Small intestine (tissue), 7 donors: ENCODE measurements around the gene ANKS1B. TPM values are rescaled to one million over a fixed set of nuclear protein-coding genes. Genes with fewer than 3 reads are reported as not detected.

ENCODE experiments used
- DNase-seq, 2 donors: peaks; one replicate each; pipeline versions ENCODE4 v3.0.0 to v3.0.0-alpha.2; 2013
- FAIRE-seq: peaks from 2 replicates; lab custom pipeline; 2012; peaks lifted over from hg19 to GRCh38; lab: Jason Lieb, UNC
- H3K27ac ChIP-seq, 3 donors: one replicate each; pipeline ENCODE4 v1.5.1; 2013; ENCODE audit warnings: low read length in 2 of 3, mild to moderate bottlenecking in 2 of 3, control low read depth in 1 of 3, inconsistent platforms in 1 of 3, low read depth in 1 of 3, moderate library complexity in 1 of 3
- H3K27me3 ChIP-seq, 3 donors: one replicate each; pipeline ENCODE4 v1.6.1; 2013; ENCODE audit warnings: low read length in 3 of 3, inconsistent platforms in 1 of 3; ENCODE audit not compliant: control insufficient read depth in 3 of 3, insufficient read depth in 3 of 3
- H3K36me3 ChIP-seq, 3 donors: one replicate each; pipeline ENCODE4 v1.6.1; 2013; ENCODE audit warnings: low read length in 3 of 3, inconsistent platforms in 1 of 3, low read depth in 1 of 3, mild to moderate bottlenecking in 1 of 3, moderate library complexity in 1 of 3; ENCODE audit not compliant: control insufficient read depth in 3 of 3, insufficient read depth in 2 of 3
- H3K4me1 ChIP-seq, 3 donors: one replicate each; pipeline ENCODE4 v1.6.1; 2013; ENCODE audit warnings: low read length in 2 of 3, inconsistent platforms in 1 of 3, low read depth in 1 of 3, mild to moderate bottlenecking in 1 of 3, moderate library complexity in 1 of 3; ENCODE audit not compliant: control insufficient read depth in 3 of 3, insufficient read depth in 2 of 3
- H3K4me3 ChIP-seq, 3 donors: one replicate each; pipeline ENCODE4 v1.5.1; 2013; ENCODE audit warnings: low read length in 3 of 3, control low read depth in 1 of 3, inconsistent platforms in 1 of 3, low read depth in 1 of 3, mild to moderate bottlenecking in 1 of 3, moderate library complexity in 1 of 3
- H3K9me3 ChIP-seq, 2 donors: one replicate each; pipeline ENCODE4 v1.6.1; 2013; ENCODE audit warnings: low read depth in 1 of 2, low read length in 1 of 2; ENCODE audit not compliant: control insufficient read depth in 2 of 2, insufficient read depth in 1 of 2
- WGBS, 3 donors: extraction: QIAGEN DNeasy Blood & Tissue Kit; methylation state at CpG; one replicate each; pipeline ENCODE4 v1.1.7; 2013; 5-methylcytosine and 5-hydroxymethylcytosine counted together
- polyA plus RNA-seq, 4 donors: library from polyadenylated mRNA; stranded (reverse) in 3 of 4; unstranded in 1 of 4; fragments of 200-250 nt in 3 of 4; fragments of 120-200 nt in 1 of 4; gene quantifications; one replicate each; pipeline versions ENCODE4 v1.2.1 to v1.2.3, GENCODE V29; 2013
- donor health status: healthy with polysubstance abuse.
- donor health status: control.
- donor health status: control.
- donor health status: Bipolar disorder and iron deficiency.
- donor health status: healthy.

Gene ANKS1B
- polyA plus RNA-seq, 4 donors, result 0.44 to 0.72 TPM; not detected in 2

DNA sequence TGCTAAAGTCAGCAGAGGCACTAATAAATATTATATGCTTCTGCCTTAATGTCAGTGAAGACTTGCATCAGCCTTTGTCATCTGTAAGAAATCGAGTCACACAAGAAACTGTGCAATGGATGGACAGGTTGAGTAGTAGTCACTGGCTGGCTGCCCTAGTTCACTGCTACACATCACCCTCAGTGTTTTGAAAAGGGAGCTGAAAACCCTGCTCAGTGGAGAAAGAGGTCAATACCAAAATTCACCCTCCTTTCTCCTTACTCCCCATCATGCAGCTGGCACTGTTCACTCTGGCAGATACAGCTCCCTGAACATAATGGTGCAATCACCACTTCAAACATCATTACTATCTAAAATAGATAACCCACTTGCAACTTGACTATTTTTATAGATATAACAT is 6.6 kb downstream of the ANKS1B start:
- Histone ChIP-seq H3K4me3 (no peak overlapping the region), H3K27me3 (peaks cover 0 to under 1% (median 0%) of the 10 kb centered on the region in 3 donors), H3K9me3 (no peaks in the 10 kb centered on the region), H3K36me3 (no peaks in the 10 kb centered on the region), H3K27ac (no peak overlapping the region), H3K4me1 (no peaks in the 10 kb centered on the region)
- no peak for FAIRE-seq
- whole genome bisulfite sequencing, 3 donors, result 72 to 90% (median 81%) methylated on average over 1 of the region's 1 CpG
- DNase-seq, result no peak

DNA sequence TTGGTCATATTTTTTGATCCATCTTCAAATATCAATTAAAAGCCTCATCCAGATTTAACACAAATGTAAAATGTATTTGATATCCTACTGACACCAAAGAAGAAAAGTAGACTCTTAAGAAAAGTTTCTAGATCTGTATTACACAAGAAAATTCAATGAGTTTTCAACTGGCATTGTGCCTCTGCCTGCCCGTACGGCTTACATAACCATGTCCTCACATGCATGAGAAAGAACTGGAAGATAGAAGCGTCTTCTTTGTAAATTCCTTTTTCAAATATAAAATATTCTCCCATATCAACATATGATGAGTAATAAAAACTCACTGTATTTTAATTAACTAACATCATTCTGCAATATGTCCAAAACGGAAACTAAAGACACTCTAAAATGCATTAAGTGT is 7.2 kb downstream of the ANKS1B start:
- Histone ChIP-seq H3K9me3 (peaks cover 0 to 3% of the 10 kb centered on the region in 2 donors), H3K4me3 (no peak overlapping the region), H3K27ac (no peak overlapping the region), H3K4me1 (no peaks in the 10 kb centered on the region), H3K27me3 (no peaks in the 10 kb centered on the region), H3K36me3 (no peaks in the 10 kb centered on the region)
- FAIRE-seq (no peak), DNase-seq (no peak)
- WGBS, 3 donors, result 82 to 89% (median 82%) methylated on average over 4 of the region's 4 CpGs

DNA sequence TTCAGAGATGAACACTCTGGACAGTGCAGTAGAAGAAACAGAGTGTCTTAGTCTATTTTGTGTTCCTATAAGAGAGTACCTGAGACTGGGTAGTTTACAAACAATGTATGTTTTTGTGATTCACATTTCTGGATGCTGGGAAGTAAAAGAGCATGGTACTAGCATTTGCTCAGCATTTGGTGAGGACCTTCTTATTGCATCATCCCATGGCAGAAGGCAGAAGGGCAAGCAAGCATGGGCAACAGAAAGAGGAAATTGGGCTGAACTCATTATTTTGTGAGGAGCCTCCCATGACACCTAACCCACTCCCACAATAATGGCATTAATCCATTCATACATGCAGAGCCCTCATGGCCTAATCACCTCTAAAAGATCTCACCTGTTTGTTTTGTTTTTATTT is 8.0 kb downstream of the ANKS1B start:
- FAIRE-seq (no peak), DNase-seq (no peak)
- Histone ChIP-seq H3K4me3 (no peak overlapping the region), H3K4me1 (no peaks in the 10 kb centered on the region), H3K36me3 (no peaks in the 10 kb centered on the region), H3K27me3 (no peaks in the 10 kb centered on the region), H3K27ac (no peak overlapping the region), H3K9me3 (peaks cover 0 to 3% of the 10 kb centered on the region in 2 donors)

DNA sequence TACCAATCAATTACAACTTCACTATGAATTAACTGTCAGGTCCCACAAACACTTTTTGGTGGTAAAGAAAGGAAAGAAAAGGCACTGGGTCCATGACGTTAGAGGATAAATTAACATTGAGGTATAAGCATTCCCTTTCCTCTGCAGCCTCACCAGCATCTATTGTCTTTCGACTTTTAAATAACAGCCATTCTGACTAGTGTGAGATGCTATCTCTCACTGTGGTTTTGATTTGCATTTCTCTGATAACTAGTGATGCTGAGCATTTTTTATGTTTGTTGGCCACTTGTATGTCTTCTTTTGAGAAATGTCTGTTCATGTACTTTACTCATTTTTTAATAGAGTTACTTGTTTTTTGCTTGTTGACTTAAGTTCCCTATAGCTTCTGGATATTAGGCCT is 9.4 kb downstream of the ANKS1B start:
- FAIRE-seq (no peak), DNase-seq (no peak)
- Histone ChIP-seq H3K4me3 (no peak overlapping the region), H3K27ac (no peak overlapping the region), H3K36me3 (no peaks in the 10 kb centered on the region), H3K4me1 (no peaks in the 10 kb centered on the region), H3K9me3 (peaks cover 0 to 3% of the 10 kb centered on the region in 2 donors), H3K27me3 (no peaks in the 10 kb centered on the region)
- WGBS, 3 donors, result 65 to 67% (median 66%) methylated on average over 2 of the region's 2 CpGs

DNA sequence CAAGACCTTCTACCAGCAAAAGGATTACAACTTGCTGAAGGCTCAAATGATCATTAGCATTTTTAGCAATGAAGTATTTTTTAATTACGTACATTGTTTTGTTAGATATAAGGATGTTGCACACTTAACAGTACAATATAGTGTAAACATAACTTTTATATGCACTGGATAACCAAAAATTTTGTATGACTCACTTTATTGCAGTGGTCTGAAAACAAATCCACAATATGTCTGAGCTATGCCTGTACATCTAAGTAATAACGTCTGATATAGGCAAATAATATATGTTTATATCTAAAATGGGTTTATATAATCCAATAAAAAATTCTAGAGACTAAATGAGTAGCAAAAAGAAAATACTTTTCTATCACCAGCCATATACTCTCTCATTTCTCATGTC is 10.6 kb downstream of the ANKS1B start:
- no peak overlapping the region for H3K27ac ChIP-seq
- no peak overlapping the region for H3K4me3 ChIP-seq
- WGBS, 3 donors, result 83 to 89% (median 87%) methylated on average over 2 of the region's 2 CpGs
- no peaks in the 10 kb centered on the region for H3K4me1 ChIP-seq
- FAIRE-seq, result no peak
- DNase-seq, result no peak
- no peaks in the 10 kb centered on the region for H3K27me3 ChIP-seq
- no peaks in the 10 kb centered on the region for H3K36me3 ChIP-seq
- peaks cover 0 to 3% of the 10 kb centered on the region in 2 donors for H3K9me3 ChIP-seq

DNA sequence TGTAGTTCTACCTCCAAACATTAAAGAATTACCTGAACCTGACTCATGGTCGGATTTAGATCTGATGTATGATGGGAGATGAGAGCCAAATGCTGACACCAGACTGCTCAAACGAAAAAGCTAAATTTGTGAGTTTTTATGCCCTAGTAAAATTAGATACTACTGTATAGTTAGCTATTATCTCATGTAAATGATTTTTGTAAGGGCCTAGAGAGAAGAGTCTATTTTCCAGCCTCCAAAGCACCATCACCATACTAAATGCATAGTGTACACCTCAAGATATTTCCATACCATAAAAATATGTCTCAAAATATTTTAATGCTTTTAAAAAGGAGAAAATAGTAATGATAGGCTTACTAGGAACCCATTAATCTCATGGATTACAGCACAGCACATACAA is 18.3 kb downstream of the ANKS1B start:
- WGBS, 3 donors, result 55 to 70% (median 61%) methylated on average over 2 of the region's 2 CpGs
- no peak for FAIRE-seq
- no peaks in the 10 kb centered on the region for H3K9me3 ChIP-seq
- H3K36me3 ChIP-seq, result no peaks in the 10 kb centered on the region
- no peaks in the 10 kb centered on the region for H3K4me1 ChIP-seq
- no peak for DNase-seq
- H3K27me3 ChIP-seq, result no peaks in the 10 kb centered on the region
- H3K4me3 ChIP-seq, result no peak overlapping the region
- H3K27ac ChIP-seq, result no peak overlapping the region

DNA sequence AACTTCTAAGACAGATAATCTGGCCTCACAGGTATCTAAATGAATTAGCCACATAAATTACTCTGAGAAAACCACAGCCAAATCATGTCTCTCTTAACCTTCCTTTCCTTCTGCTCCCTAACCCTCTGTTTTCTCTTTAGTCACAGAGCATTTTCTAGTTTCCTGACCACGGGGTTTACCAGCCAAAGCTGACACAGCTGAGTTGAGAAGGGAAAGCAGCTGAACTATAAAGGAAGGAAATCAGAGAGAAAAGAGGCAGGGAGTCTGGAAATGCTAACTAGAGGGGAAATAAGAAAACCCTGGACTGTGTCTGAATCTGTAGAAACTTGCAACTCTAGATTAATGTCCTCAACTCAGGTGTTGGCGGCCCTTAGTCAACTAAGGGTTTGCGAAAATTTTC is 24.4 kb downstream of the ANKS1B start:
- WGBS, 3 donors, result 65 to 76% (median 70%) methylated on average over 3 of the region's 3 CpGs
- H3K4me1 ChIP-seq, result no peaks in the 10 kb centered on the region
- H3K9me3 ChIP-seq, result no peaks in the 10 kb centered on the region
- FAIRE-seq (no peak), DNase-seq (no peak)
- H3K27me3 ChIP-seq, result no peaks in the 10 kb centered on the region
- H3K36me3 ChIP-seq, result no peaks in the 10 kb centered on the region
- H3K27ac ChIP-seq, result no peak overlapping the region
- no peak overlapping the region for H3K4me3 ChIP-seq

DNA sequence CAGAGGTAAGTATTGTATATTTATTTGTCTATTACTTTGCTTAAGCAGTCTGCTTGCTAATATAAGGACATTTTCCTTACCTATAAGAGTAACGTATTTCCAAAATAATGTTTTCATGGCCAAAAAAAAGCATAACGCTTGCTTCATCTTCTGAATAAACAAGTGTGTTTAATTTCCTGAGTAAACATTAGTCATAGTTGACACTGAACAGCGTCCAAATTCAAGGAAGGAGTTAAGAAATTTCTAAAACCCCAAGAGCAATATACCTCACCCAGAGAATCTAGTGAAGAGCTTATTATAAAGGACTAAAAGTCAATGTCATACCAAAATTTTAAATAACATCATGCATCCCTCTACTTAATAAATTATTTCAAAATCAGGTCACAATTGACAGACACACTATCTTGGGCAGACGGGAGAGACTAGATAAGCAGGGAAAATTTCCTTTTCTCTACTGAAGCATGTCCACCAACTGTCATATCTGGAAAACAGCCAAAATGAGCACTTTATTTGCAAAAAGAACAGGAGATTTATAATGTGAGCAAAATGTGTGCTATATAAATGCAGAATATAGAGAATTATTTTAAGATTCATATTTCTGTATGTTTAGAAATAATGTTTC is 25.1 kb downstream of the ANKS1B start:
- Histone ChIP-seq H3K4me3 (no peak overlapping the region), H3K36me3 (no peaks in the 10 kb centered on the region), H3K27me3 (no peaks in the 10 kb centered on the region), H3K4me1 (no peaks in the 10 kb centered on the region), H3K9me3 (no peaks in the 10 kb centered on the region), H3K27ac (no peak overlapping the region)
- no peak for DNase-seq
- FAIRE-seq, result no peak
- 14 to 31% (median 30%) methylated on average over 4 of the region's 4 CpGs for WGBS, 3 donors

DNA sequence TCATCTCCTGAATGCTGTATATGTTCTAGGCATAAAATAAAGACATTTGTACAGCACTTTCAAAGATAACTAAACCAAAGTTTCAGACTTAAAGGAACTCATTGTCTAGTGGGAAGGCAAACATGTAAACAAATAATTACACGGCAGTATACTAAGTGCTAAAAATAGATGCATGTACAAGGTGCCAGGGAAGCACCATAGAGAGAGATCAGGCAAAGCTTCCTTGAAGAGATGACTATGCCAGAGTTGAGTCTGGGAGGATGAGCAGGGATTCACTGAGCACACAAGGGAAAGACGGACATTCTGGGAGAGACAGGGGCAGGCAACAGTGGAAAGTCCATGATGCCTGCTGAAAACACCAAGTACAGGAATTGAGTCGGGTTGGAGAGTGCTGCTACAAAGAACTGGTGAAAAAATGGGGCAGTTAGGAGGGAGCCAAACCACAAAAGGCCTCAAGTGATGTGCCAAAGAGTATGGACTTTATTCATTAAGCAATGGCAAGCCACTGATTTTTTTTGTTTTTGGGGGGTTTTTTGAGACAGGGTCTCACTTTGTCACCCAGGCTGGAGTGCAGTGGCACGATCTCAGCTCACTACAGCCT is 26.8 kb downstream of the ANKS1B start:
- no peak for FAIRE-seq
- WGBS, 3 donors, result 40 to 63% (median 43%) methylated on average over 4 of the region's 4 CpGs
- no peaks in the 10 kb centered on the region for H3K4me1 ChIP-seq
- no peaks in the 10 kb centered on the region for H3K9me3 ChIP-seq
- H3K36me3 ChIP-seq, result no peaks in the 10 kb centered on the region
- no peak overlapping the region for H3K27ac ChIP-seq
- no peak overlapping the region for H3K4me3 ChIP-seq
- no peaks in the 10 kb centered on the region for H3K27me3 ChIP-seq
- no peak for DNase-seq
